Measurements from ENCODE around the gene OR7C2. TPM values are rescaled to one million over a fixed set of nuclear protein-coding genes. Genes with fewer than 3 reads are reported as not detected.

The OR7C2 gene
- total RNA-seq, 1 experiment from 2014 or later, result not detected

DNA sequence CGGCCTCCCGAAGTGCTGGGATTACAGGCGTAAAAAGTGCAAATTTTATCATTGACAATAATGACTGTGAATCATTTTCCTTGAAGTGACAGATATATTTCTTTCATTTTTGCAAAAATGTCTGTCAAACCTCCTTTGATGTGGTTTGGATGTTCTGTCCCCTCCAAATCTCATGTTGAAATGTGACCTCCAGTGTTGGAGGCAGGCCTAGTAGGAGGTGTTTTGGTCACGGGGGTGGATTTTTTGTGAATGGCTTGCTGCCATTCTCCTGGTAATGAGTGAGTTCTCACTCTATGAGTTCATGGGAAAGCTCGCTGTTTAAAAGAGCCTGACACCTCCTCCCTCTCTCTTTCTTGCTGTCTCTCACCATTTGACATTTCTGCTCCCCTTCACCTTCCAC is 43.8 kb downstream of the OR7C2 start:
- Histone ChIP-seq H3K9me2 (replicated peaks; ENCODE audit: insufficient read depth, low read length) (no peaks in the 10 kb centered on the region), H3K9me3 (ENCODE audit: low read length) (no peaks in the 10 kb centered on the region), H3K36me3 (ENCODE audit: insufficient read depth, low read length) (no peaks in the 10 kb centered on the region), H2AFZ (ENCODE audit: low read length) (no peak overlapping the region), H3K4me2 (ENCODE audit: low read depth, low read length, poor library complexity, severe bottlenecking) (no peak overlapping the region), H3K79me2 (ENCODE audit: low read length) (no peaks in the 10 kb centered on the region), H3K27me3 (ENCODE audit: low read length) (no peaks in the 10 kb centered on the region), H3K27ac (ENCODE audit: low read length) (no peak overlapping the region), H3K9ac (ENCODE audit: low read length) (no peak overlapping the region), H4K20me1 (ENCODE audit: insufficient read depth, low read depth, low read length) (no peaks in the 10 kb centered on the region), H3K4me3 (ENCODE audit: low read length) (no peak overlapping the region), H3K4me1 (ENCODE audit: low read length) (no peaks in the 10 kb centered on the region)
- no peak for DNase-seq

Other genes starting within 250 kb of the OR7C2 start
- gene ADGRE2, start 162.9 kb upstream of the OR7C2 start, total RNA-seq (2014; rRNA removed; shearing (Covaris generic); ENCODE audit: low replicate concordance), result not detected in 2 replicates
- 0.15 TPM in 1 of 2 replicates, not detected in the other for gene OR7A5, start 106.3 kb upstream of the OR7C2 start, total RNA-seq (2014; rRNA removed; shearing (Covaris generic); ENCODE audit: low replicate concordance)
- not detected in 2 replicates for gene OR7C1, start 106.3 kb upstream of the OR7C2 start, total RNA-seq (2014; rRNA removed; shearing (Covaris generic); ENCODE audit: low replicate concordance)
- gene OR7A10, start 92.6 kb upstream of the OR7C2 start, total RNA-seq (2014; rRNA removed; shearing (Covaris generic); ENCODE audit: low replicate concordance), result not detected in 2 replicates
- gene OR7A17, start 55.4 kb upstream of the OR7C2 start, total RNA-seq (2014; rRNA removed; shearing (Covaris generic); ENCODE audit: low replicate concordance), result not detected in 2 replicates
- gene SLC1A6, start 38.4 kb downstream of the OR7C2 start, total RNA-seq (2014; rRNA removed; shearing (Covaris generic); ENCODE audit: low replicate concordance), result not detected in 2 replicates
- not detected in 2 replicates for gene CASP14, start 108.0 kb downstream of the OR7C2 start, total RNA-seq (2014; rRNA removed; shearing (Covaris generic); ENCODE audit: low replicate concordance)
- not detected in 2 replicates for gene OR1I1, start 140.7 kb downstream of the OR7C2 start, total RNA-seq (2014; rRNA removed; shearing (Covaris generic); ENCODE audit: low replicate concordance)
- not detected in 2 replicates for gene SYDE1, start 165.9 kb downstream of the OR7C2 start, total RNA-seq (2014; rRNA removed; shearing (Covaris generic); ENCODE audit: low replicate concordance)